ENCODE results near the gene MZT2A.
A peak's percentile ranks its signal among the peaks of the same experiment; 100 is the strongest.
"Not testable (repeated sequence)": the region's sequence is repeated elsewhere in the genome, so short reads cannot be mapped to it uniquely, and the experiment has no call there.

Gene MZT2A

GRCh38 chr2:131519871-131520470 is 27.8 kb upstream of the MZT2A start:
- not testable (repeated sequence) for DNase-seq

DNA sequence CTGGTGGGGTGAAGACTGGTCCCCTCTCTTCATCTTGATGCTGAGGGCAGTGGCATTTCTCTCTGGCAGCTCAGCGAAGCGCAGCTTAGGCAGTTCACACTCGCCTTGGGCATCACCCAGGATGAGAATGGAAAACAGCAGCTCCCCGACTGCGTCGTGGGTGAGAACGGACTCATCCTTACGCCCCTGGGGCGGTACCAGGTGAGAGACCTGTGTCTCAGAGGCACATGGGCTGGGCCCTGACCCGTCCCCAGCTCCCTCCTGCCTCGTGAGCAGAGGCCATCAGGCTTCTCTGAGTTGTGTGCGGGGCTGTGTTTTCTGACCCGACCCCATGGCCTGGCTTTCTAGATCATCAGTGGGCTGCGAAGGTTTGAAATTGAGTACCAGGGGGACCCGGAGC is 27.3 kb upstream of the MZT2A start:
- DNase-seq = no peak

GRCh38 chr2:131518531-131518930 is 26.3 kb upstream of the MZT2A start:
- DNase-seq = not testable (repeated sequence)

DNA sequence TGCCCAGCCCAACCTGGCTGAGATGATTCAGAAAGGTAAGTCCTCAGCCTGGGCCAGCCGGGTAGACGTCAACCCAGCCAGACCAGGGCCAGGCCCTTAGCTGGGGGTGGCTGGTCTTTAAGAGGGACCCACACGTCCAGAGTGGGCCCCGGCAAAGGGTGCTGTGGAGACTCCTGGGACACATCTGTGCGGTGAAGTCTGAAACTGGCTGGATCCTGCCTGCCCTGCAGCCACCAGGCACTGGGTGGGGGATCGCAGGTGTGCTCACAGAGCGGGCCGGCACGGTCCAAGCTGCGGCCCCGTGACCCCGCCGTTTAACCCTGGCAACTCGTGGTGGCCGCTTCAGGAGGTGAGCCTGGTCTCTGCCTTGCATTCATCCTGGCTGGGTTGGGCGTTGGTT is 25.7 kb upstream of the MZT2A start:
- not testable (repeated sequence) for DNase-seq

DNA sequence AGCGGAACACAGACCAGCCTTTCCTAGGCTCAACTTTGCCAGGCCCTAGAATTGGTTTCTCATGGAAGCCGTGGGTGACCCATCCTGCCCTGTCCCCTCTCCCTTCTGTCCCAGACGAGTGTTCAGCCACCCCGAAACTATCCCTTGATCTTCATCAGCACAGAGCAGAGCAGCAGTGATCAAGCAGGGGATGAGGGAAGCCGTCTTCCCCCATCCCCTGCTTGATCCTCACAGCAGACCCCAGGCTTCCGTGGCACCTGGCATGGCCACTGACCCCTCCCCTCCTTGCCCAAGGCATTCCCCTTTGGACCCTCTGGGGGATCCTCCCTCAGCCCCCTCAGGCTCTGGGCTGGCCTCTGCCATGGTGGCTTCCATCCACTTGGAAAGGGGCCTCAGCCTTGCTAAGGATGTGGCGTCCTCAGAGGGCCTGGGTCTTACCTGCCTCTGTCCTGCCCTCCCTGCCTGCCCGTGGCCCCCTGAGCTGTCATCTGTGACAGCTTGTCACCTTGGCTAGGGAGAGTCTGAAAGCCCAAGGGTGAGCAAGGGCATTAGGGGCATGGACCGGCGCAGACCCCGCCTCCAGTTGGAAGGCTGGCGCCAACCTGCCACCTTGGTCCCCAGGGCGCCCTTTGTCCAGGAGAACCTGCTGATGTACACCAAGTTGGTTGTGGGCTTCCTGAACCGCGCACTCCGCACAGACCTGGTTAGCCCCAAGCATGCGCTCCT is 25.1 kb upstream of the MZT2A start:
- DNase-seq = no peak

DNA sequence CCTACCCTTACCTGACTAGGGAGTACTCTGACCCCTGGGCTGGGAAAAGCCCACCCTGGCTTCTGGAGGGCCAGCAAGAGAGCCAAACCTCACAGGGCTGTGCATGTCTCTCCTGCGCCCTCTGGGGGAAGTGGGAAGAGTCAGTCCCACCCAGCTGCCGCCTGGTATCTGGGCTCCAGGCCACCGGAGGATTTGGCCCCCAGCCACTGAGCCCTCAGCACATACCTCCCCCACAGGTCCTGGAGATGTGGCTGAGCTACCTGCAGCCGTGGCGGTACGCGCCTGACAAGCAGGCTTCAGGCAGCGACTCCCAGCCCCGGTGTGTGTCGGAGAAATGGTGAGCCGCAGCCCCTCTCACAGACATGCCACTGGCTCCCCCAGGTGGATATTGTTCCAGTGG is 24.4 kb upstream of the MZT2A start:
- not testable (repeated sequence) for DNase-seq

GRCh38 chr2:131516011-131516410 is 23.8 kb upstream of the MZT2A start:
- no peak for DNase-seq

GRCh38 chr2:131515235-131515634 is 23.0 kb upstream of the MZT2A start:
- DNase-seq = not testable (repeated sequence)

DNA sequence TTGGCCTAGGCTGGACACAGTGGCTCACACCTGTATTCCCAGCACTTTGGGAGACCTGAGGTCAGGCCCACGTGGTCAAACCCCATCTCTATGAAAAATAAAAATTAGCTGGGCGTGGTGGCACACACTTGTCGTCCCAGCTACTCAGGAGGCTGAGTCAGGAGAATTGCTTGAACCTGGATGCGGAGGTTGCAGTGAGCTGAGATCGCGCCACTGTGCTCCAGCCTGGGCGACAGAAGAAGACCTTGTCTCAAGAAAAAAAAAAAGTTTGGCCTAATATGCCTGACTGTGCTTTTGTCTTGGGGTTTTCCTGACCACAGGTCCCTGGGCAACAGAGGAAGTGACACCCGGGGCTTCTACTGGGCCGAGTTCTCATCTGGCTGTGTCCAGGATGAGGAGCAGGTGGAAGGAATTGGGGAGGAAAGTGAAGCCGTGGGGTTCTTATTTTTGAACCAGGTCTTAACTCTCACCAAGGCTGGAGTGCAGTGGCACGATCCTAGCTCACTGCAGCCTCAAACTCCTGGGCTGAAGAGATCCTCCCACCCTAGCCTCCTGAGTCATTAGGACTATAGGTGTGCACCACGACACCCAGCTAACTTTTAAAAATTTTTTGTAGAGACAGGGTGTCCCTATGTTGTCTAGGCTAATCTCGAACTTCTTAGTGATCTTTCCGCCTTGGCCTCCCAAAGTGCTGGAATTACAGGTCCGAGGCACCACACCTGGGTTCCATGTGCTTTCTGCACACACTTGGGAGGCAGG is 22.4 kb upstream of the MZT2A start:
- DNase-seq = not testable (repeated sequence)

- DNase-seq = not testable (repeated sequence)
Observed at GRCh38 chr2:131511969-131512870, 20.0 kb upstream of the MZT2A start.

GRCh38 chr2:131511291-131511968 is 19.2 kb upstream of the MZT2A start:
- DNase-seq = not testable (repeated sequence)

DNA sequence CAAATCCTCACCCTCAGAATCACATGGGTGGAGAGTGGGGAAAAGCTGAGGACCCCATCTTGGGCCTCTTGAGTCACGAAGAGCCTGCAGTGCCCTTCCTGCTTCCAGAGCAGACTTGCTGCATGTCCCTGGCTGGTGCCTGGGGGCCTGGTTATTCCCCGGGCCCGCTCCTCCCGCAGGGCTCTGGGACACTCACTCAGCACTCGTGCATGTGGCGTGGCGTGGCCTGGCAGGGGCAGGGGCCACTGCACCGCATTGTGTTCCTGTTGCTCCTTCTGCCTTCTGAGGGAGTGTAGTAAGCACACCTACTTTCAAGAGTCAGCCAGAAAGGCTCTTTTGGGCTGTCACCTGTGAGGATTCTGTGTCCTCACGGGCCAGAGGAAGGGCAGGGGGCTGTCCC is 17.4 kb upstream of the MZT2A start:
- no peak for DNase-seq

- DNase-seq = not testable (repeated sequence)
Observed at GRCh38 chr2:131504082-131504750, 12.0 kb upstream of the MZT2A start.

DNA sequence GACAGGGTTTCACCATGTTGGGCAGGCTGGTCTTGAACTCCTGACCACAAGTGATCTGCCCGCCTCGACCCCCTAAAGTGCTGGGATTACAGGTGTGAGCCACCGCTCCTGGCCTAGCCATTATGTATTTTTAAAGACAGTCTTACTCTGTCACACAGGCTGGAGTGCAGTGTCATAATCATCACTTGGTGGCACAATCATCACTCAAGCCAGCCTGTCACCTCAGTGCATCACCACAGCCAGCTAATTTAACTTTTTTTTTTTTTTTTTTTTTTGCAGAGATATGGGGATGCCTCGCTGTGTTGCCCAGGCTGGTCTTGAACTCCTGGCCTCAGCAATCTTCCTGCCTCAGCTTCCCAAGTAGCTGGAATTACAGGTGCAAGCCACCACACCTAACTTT is 11.4 kb upstream of the MZT2A start:
- DNase-seq = not testable (repeated sequence)

GRCh38 chr2:131498321-131498973 is 6.2 kb upstream of the MZT2A start:
- DNase-seq = not testable (repeated sequence)

DNA sequence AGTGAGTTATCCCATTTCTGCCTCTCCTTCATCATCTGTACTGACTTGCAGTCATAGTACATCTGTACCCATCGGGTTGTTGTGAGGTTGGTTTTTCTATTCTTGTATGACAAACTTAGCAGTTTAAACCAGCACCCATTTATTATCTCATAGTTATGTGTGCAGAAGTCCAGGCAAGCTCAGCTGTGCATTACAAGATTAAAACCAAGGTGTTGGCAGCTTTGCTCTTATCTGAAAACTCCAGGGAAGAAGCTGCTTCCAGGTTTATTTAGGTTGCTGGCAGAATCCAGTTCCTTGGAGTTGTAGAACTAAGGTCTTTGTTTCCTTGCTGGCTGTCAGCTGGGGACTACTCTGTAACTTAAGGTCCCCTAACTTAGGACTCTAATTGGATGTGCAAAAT is 3.3 kb upstream of the MZT2A start:
- DNase-seq = not testable (repeated sequence)

DNA sequence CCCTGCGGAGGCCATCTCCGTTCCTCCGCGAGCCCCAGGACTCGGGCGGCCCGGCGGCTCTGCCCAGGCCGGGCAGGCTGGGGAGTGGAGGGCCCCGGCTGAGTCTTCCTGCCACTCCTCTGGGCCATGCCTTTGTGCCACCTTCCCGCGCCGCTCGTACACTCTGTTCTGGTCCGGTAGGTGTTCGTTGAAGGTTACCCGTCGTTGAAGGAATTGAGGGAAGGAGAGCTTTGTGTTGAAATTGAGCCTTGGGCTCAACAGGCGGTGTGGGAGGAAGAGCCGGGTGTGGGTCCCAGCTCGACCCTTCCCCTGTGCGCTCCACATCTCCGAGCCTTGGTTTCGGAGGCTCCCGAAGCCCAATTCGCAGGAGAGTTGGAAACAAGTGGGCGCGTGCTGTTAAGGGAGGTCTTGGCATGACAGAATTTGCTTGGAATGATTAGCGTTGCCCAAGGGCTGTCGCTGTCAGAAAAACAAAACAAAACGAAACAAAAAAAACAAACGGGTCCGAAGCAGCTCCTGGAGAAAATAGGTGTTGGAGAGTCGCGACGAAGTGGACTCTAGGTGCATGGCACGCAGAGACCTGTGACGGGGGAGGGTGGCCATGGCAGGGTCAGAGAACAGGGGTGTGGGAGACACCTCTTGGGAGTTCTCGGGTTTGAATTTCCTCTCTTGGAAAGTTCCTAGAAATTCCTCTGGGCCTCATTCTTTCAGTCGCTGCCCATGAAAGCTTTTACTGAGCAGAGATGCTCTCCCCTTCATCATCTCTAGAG is 1.2 kb upstream of the MZT2A start:
- DNase-seq = no peak

- peak; percentile 98 for DNase-seq
Observed at GRCh38 chr2:131492418-131493198, 411 bp upstream of the MZT2A start.

GRCh38 chr2:131491469-131491836 is 744 bp downstream of the MZT2A start:
- peak; percentile 21 for DNase-seq
